ENCODE results near the gene ATF4. TPM values are rescaled to one million over a fixed set of nuclear protein-coding genes. Genes with fewer than 3 reads are reported as not detected.
A peak's percentile ranks its signal among the peaks of the same experiment; 100 is the strongest.

Gene ATF4
- total and polyA plus RNA-seq, 2 of the 13 experiments (the other 11 are each of a cell fraction or from before 2014, with no cell fraction given), result 486 to 1,297 TPM

DNA sequence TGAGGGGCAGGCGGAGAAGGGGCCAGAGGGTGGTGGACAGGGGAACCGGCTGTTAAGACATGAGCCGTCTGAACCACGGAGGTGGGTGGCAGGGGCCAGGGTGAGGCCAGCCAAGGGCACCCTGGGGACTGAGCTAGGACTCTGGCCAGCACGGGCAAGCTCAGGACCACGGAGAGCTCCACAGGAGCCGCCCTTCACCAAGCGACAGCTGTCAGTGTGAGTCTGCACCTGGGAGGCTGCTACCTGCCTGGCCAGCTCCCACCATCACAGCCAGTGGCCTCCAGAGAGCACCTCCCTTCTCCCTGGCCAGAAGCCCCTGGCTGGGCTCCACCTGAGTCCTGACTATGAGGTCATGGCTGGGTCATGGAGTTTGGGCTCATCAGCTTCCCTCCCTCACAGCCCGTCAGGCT, 41.9 kb upstream of the ATF4 start (continued):
- TF ChIP-seq, protein P1, sequence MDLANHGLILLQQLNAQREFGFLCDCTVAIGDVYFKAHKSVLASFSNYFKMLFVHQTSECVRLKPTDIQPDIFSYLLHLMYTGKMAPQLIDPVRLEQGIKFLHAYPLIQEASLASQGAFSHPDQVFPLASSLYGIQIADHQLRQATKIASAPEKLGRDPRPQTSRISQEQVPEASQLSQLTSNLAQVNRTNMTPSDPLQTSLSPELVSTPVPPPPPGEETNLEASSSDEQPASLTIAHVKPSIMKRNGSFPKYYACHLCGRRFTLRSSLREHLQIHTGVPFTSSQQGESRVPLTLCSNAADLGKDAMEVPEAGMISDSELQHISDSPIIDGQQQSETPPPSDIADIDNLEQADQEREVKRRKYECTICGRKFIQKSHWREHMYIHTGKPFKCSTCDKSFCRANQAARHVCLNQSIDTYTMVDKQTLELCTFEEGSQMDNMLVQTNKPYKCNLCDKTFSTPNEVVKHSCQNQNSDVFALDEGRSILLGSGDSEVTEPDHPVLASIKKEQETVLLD (CRISPR knock-in tag; IDR thresholded peaks at IDR 0.05; ENCODE audit: low read depth), result 0 out of 2 replicates have a peak, but pooled peaks have one; percentile 40
- TF ChIP-seq ZFP37 (CRISPR knock-in tag; IDR thresholded peaks at IDR 0.05; ENCODE audit: borderline replicate concordance) (peak; percentile 56; the same call in 1 of the 2 replicates), CHD4 (IDR thresholded peaks at IDR 0.05; ENCODE audit: borderline replicate concordance, low read length) (no peak), ZNF432 (CRISPR knock-in tag; IDR thresholded peaks at IDR 0.05; ENCODE audit: borderline replicate concordance) (no peak), HMG20A (CRISPR knock-in tag; IDR thresholded peaks at IDR 0.05; ENCODE audit: borderline replicate concordance) (no peak), LCORL (IDR thresholded peaks at IDR 0.05) (no peak), LCORL (CRISPR knock-in tag; IDR thresholded peaks at IDR 0.05) (no peak), ZNF563 (CRISPR knock-in tag; IDR thresholded peaks at IDR 0.05) (peak; percentile 61; the same call in 1 of the 2 replicates), CEBPB (IDR thresholded peaks at IDR 0.05; ENCODE audit: borderline replicate concordance, low read depth, low read length) (no peak), SRF (IDR thresholded peaks at IDR 0.05; ENCODE audit: low read depth, low read length) (no peak), SKI (IDR thresholded peaks at IDR 0.05; ENCODE audit: partially characterized antibody) (no peak), HOXA9 (CRISPR knock-in tag; IDR thresholded peaks at IDR 0.05; ENCODE audit: borderline replicate concordance) (0 out of 2 replicates have a peak, but pooled peaks have one; percentile 51), SMARCC2 (IDR thresholded peaks at IDR 0.05) (no peak), ZNF501 (CRISPR knock-in tag; IDR thresholded peaks at IDR 0.05) (no peak), THAP11 (CRISPR knock-in tag; IDR thresholded peaks at IDR 0.05) (peak; percentile 61), ZNF468 (CRISPR knock-in tag; IDR thresholded peaks at IDR 0.05) (no peak), NFIC (IDR thresholded peaks at IDR 0.05; ENCODE audit: low read length) (no peak), BRCA1 (CRISPR knock-in tag; IDR thresholded peaks at IDR 0.05) (0 out of 2 replicates have a peak, but pooled peaks have one; percentile 70), SAP130 (CRISPR knock-in tag; IDR thresholded peaks at IDR 0.05; ENCODE audit: low read depth) (peak; percentile 89), NPAS2 (CRISPR knock-in tag; IDR thresholded peaks at IDR 0.05; ENCODE audit: borderline replicate concordance) (no peak), KLF15 (CRISPR knock-in tag; IDR thresholded peaks at IDR 0.05; ENCODE audit: borderline replicate concordance) (no peak), MAF1 (CRISPR knock-in tag; IDR thresholded peaks at IDR 0.05; ENCODE audit: borderline replicate concordance) (no peak), SOX5 (CRISPR knock-in tag; IDR thresholded peaks at IDR 0.05; ENCODE audit: borderline replicate concordance) (peak; percentile 57; the same call in 1 of the 2 replicates), U2AF2 (IDR thresholded peaks at IDR 0.05; ENCODE audit: low read depth, low read length) (no peak), ZKSCAN8 (CRISPR knock-in tag; IDR thresholded peaks at IDR 0.05; ENCODE audit: borderline replicate concordance) (0 out of 2 replicates have a peak, but pooled peaks have one; percentile 34), HDAC2 (CRISPR knock-in tag; IDR thresholded peaks at IDR 0.05) (peak; percentile 79), TOPORS (CRISPR knock-in tag; IDR thresholded peaks at IDR 0.05) (no peak), NFATC3 (CRISPR knock-in tag; IDR thresholded peaks at IDR 0.05) (no peak), REXO4 (CRISPR knock-in tag; IDR thresholded peaks at IDR 0.05; ENCODE audit: borderline replicate concordance) (no peak), NR2C2 (CRISPR knock-in tag; IDR thresholded peaks at IDR 0.05; ENCODE audit: borderline replicate concordance) (no peak)
- TF ChIP-seq, protein P2, sequence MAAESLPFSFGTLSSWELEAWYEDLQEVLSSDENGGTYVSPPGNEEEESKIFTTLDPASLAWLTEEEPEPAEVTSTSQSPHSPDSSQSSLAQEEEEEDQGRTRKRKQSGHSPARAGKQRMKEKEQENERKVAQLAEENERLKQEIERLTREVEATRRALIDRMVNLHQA (CRISPR knock-in tag; IDR thresholded peaks at IDR 0.05), result no peak
- TF ChIP-seq, protein P3, sequence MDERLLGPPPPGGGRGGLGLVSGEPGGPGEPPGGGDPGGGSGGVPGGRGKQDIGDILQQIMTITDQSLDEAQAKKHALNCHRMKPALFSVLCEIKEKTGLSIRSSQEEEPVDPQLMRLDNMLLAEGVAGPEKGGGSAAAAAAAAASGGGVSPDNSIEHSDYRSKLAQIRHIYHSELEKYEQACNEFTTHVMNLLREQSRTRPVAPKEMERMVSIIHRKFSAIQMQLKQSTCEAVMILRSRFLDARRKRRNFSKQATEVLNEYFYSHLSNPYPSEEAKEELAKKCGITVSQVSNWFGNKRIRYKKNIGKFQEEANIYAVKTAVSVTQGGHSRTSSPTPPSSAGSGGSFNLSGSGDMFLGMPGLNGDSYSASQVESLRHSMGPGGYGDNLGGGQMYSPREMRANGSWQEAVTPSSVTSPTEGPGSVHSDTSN (CRISPR knock-in tag; IDR thresholded peaks at IDR 0.05), result no peak

Data from HepG2 (cell line).